ENCODE results near the gene SCGB1D1. TPM values are rescaled to one million over a fixed set of nuclear protein-coding genes. Genes with fewer than 3 reads are reported as not detected.
A peak's percentile ranks its signal among the peaks of the same experiment; 100 is the strongest.

Gene SCGB1D1
- total RNA-seq, result not detected

- Mint-ChIP-seq H3K9me3 (no peaks in the 10 kb centered on the region), H3K4me3 (no peak within 1 kb of the TSS), H3K27me3 (peaks cover 32% of the 10 kb centered on the region), H3K36me3 (ENCODE audit: low read depth) (no peaks in the 10 kb centered on the region), H3K4me1 (no peaks in the 10 kb centered on the region), H3K27ac (no peak within 1 kb of the TSS)
- DNase-seq, result no peak
- CTCF ChIA-PET, result interaction anchor here (1.2 kb wide), 1 partner anchor 98 kb away, joined by 3 read pairs; no protein-coding TSS in a partner anchor
- POLR2A ChIA-PET, result no interaction called here
Observed at GRCh38 chr11:62190011-62190410, at the start of gene SCGB1D1. TSS of gene SCGB1D1 (plus strand) at chr11:62190216. CDS start at chr11:62190285, 69 bp downstream.

- peak; percentile 14 for DNase-seq
- Mint-ChIP-seq H3K36me3 (ENCODE audit: low read depth) (peaks cover 65% of the 10 kb centered on the region), H3K27me3 (no peaks in the 10 kb centered on the region), H3K4me1 (peaks cover 2% of the 10 kb centered on the region), H3K4me3 (no peak overlapping the region), H3K27ac (no peak overlapping the region), H3K9me3 (no peaks in the 10 kb centered on the region)
- POLR2A ChIA-PET, result interaction anchor here (1.7 kb wide), 1 partner anchor 10 kb away, joined by 5 read pairs; no protein-coding TSS in a partner anchor
- CTCF ChIA-PET, result no interaction called here
Observed at GRCh38 chr11:62140304-62141110, 49.5 kb upstream of the SCGB1D1 start.

- DNase-seq, result no peak
- Mint-ChIP-seq H3K4me3 (no peak overlapping the region), H3K27ac (no peak overlapping the region), H3K27me3 (no peaks in the 10 kb centered on the region), H3K36me3 (ENCODE audit: low read depth) (peaks cover 68% of the 10 kb centered on the region), H3K4me1 (no peaks in the 10 kb centered on the region), H3K9me3 (no peaks in the 10 kb centered on the region)
- CTCF ChIA-PET, result no interaction called here
- POLR2A ChIA-PET, result interaction anchor here (1.7 kb wide), 1 partner anchor 11 kb away, joined by 5 read pairs; no protein-coding TSS in a partner anchor
Observed at GRCh38 chr11:62141111-62142042, 48.6 kb upstream of the SCGB1D1 start.

- CTCF ChIA-PET, result no interaction called here
- H3K27me3 Mint-ChIP-seq, result no peaks in the 10 kb centered on the region
Observed at GRCh38 chr11:62142043-62142375, 48.0 kb upstream of the SCGB1D1 start.

GRCh38 chr11:62142921-62143320 lies 47.1 kb upstream of the SCGB1D1 start:
- ChIA-PET POLR2A (interaction anchor here (1.3 to 1.5 kb wide), 2 partner anchors 12 to 14 kb away, joined by 4 read pairs; no protein-coding TSS in a partner anchor), CTCF (no interaction called here)
- Mint-ChIP-seq H3K27ac (no peak overlapping the region), H3K4me1 (no peaks in the 10 kb centered on the region), H3K4me3 (no peak overlapping the region), H3K27me3 (no peaks in the 10 kb centered on the region), H3K36me3 (ENCODE audit: low read depth) (peaks cover 75% of the 10 kb centered on the region), H3K9me3 (no peaks in the 10 kb centered on the region)
- DNase-seq, result no peak

More at GRCh38 chr11:62142043-62142375, 48.0 kb upstream of the SCGB1D1 start:
- Mint-ChIP-seq H3K36me3 (ENCODE audit: low read depth) (peaks cover 68% of the 10 kb centered on the region), H3K4me3 (no peak overlapping the region), H3K27ac (no peak overlapping the region), H3K9me3 (no peaks in the 10 kb centered on the region), H3K4me1 (no peaks in the 10 kb centered on the region)
- DNase-seq, result peak; percentile 11
- POLR2A ChIA-PET, result interaction anchor here (1.3 to 1.7 kb wide), 2 partner anchors 11 to 15 kb away, joined by 4 to 5 read pairs; no protein-coding TSS in a partner anchor

GRCh38 chr11:62143727-62144126 lies 46.3 kb upstream of the SCGB1D1 start:
- H3K27me3 Mint-ChIP-seq, result no peaks in the 10 kb centered on the region
- POLR2A ChIA-PET, result interaction anchor here (1.5 kb wide), 1 partner anchor 11 kb away, joined by 4 read pairs; no protein-coding TSS in a partner anchor
- H3K27ac Mint-ChIP-seq, result no peak overlapping the region
- peaks cover 76% of the 10 kb centered on the region for H3K36me3 Mint-ChIP-seq (ENCODE audit: low read depth)
- CTCF ChIA-PET, result no interaction called here
- no peaks in the 10 kb centered on the region for H3K9me3 Mint-ChIP-seq
- H3K4me3 Mint-ChIP-seq, result no peak overlapping the region
- H3K4me1 Mint-ChIP-seq, result no peaks in the 10 kb centered on the region
- no peak for DNase-seq

GRCh38 chr11:62144641-62145255 lies 45.3 kb upstream of the SCGB1D1 start:
- ChIA-PET POLR2A (interaction anchor here (1.5 kb wide), 1 partner anchor 10 kb away, joined by 4 read pairs; no protein-coding TSS in a partner anchor), CTCF (interaction anchor here (0.7 kb wide), 1 partner anchor 65 kb away, joined by 3 read pairs; no protein-coding TSS in a partner anchor)
- H3K36me3 Mint-ChIP-seq (ENCODE audit: low read depth), result peaks cover 78% of the 10 kb centered on the region
- H3K27ac Mint-ChIP-seq, result no peak overlapping the region
- DNase-seq, result peak; percentile 7
- no peak overlapping the region for H3K4me3 Mint-ChIP-seq
- no peaks in the 10 kb centered on the region for H3K9me3 Mint-ChIP-seq
- no peaks in the 10 kb centered on the region for H3K27me3 Mint-ChIP-seq
- H3K4me1 Mint-ChIP-seq, result no peaks in the 10 kb centered on the region

GRCh38 chr11:62145261-62145871 lies 44.6 kb upstream of the SCGB1D1 start:
- CTCF ChIA-PET, result no interaction called here
- H3K4me1 Mint-ChIP-seq, result no peaks in the 10 kb centered on the region
- no peak overlapping the region for H3K4me3 Mint-ChIP-seq
- POLR2A ChIA-PET, result no interaction called here
- no peaks in the 10 kb centered on the region for H3K27me3 Mint-ChIP-seq
- H3K27ac Mint-ChIP-seq, result no peak overlapping the region
- H3K9me3 Mint-ChIP-seq, result no peaks in the 10 kb centered on the region
- H3K36me3 Mint-ChIP-seq (ENCODE audit: low read depth), result peaks cover 79% of the 10 kb centered on the region
- peak; percentile 15 for DNase-seq

GRCh38 chr11:62146476-62147200 lies 43.4 kb upstream of the SCGB1D1 start:
- peaks cover 78% of the 10 kb centered on the region for H3K36me3 Mint-ChIP-seq (ENCODE audit: low read depth)
- no peaks in the 10 kb centered on the region for H3K9me3 Mint-ChIP-seq
- no peak for DNase-seq
- no peaks in the 10 kb centered on the region for H3K27me3 Mint-ChIP-seq
- H3K4me1 Mint-ChIP-seq, result no peaks in the 10 kb centered on the region
- no peak overlapping the region for H3K4me3 Mint-ChIP-seq
- CTCF ChIA-PET, result no interaction called here
- H3K27ac Mint-ChIP-seq, result no peak overlapping the region
- POLR2A ChIA-PET, result interaction anchor here (1.0 kb wide), 1 partner anchor 9 kb away, joined by 3 read pairs; no protein-coding TSS in a partner anchor

GRCh38 chr11:62147545-62147944 lies 42.5 kb upstream of the SCGB1D1 start:
- H3K27ac Mint-ChIP-seq, result no peak overlapping the region
- ChIA-PET POLR2A (no interaction called here), CTCF (no interaction called here)
- H3K36me3 Mint-ChIP-seq (ENCODE audit: low read depth), result peaks cover 79% of the 10 kb centered on the region
- no peaks in the 10 kb centered on the region for H3K27me3 Mint-ChIP-seq
- H3K9me3 Mint-ChIP-seq, result no peaks in the 10 kb centered on the region
- no peak overlapping the region for H3K4me3 Mint-ChIP-seq
- no peaks in the 10 kb centered on the region for H3K4me1 Mint-ChIP-seq
- DNase-seq, result peak; percentile 10

GRCh38 chr11:62148271-62148980 lies 41.6 kb upstream of the SCGB1D1 start:
- CTCF ChIA-PET, result no interaction called here
- peak; percentile 13 for DNase-seq
- H3K27me3 Mint-ChIP-seq, result no peaks in the 10 kb centered on the region
- H3K27ac Mint-ChIP-seq, result no peak overlapping the region
- H3K4me3 Mint-ChIP-seq, result no peak overlapping the region
- H3K9me3 Mint-ChIP-seq, result no peaks in the 10 kb centered on the region
- H3K4me1 Mint-ChIP-seq, result no peaks in the 10 kb centered on the region
- H3K36me3 Mint-ChIP-seq (ENCODE audit: low read depth), result peaks cover 79% of the 10 kb centered on the region
- POLR2A ChIA-PET, result no interaction called here
